Ovary (tissue), 3 donors: Measurements from ENCODE around the gene SGK1.
"Not testable (repeated sequence)": the region's sequence is repeated elsewhere in the genome, so short reads cannot be mapped to it uniquely, and the experiment has no call there.

Source experiments
- POLR2A ChIP-seq: fragments of 450-650 bp; IDR thresholded peaks from one replicate; pipeline ENCODE4 v1.6.1; 2017; ENCODE audit warnings: antibody characterized with exemption, mild to moderate bottlenecking, moderate library complexity
- TF ChIP-seq, protein P1 (sequence below), 3 donors: fragments of 450-650 bp in 2 of 3; fragments of 200-600 bp in 1 of 3; IDR thresholded peaks; one replicate each; pipeline versions ENCODE4 v1.5.1 to v1.8.0; 2016 to 2022; ENCODE audit warnings: antibody characterized with exemption in 3 of 3, mild to moderate bottlenecking in 1 of 3
- donor health status: DM: no; HTN: no; CAD: no.

DNA sequence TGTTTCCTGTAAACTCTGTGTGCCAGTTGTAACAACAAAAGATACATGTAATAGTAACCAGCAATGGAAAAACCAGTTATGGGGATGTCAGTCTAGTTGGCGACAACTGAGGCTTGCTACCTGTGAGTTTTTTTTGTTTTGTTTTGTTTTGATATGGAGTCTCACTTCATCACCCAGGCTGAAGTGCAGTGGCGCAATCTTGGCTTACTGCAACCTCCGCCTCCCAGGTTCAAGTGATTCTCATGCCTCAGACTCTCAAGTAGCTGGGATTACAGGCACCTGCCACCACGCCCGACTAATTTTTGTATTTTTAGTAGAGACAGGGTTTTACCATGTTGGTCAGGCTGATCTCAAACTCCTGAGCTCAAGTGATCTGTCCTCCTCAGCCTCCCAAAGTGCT, 136.2 kb downstream of the SGK1 start:
- TF ChIP-seq, protein P1, sequence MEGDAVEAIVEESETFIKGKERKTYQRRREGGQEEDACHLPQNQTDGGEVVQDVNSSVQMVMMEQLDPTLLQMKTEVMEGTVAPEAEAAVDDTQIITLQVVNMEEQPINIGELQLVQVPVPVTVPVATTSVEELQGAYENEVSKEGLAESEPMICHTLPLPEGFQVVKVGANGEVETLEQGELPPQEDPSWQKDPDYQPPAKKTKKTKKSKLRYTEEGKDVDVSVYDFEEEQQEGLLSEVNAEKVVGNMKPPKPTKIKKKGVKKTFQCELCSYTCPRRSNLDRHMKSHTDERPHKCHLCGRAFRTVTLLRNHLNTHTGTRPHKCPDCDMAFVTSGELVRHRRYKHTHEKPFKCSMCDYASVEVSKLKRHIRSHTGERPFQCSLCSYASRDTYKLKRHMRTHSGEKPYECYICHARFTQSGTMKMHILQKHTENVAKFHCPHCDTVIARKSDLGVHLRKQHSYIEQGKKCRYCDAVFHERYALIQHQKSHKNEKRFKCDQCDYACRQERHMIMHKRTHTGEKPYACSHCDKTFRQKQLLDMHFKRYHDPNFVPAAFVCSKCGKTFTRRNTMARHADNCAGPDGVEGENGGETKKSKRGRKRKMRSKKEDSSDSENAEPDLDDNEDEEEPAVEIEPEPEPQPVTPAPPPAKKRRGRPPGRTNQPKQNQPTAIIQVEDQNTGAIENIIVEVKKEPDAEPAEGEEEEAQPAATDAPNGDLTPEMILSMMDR (IDR thresholded peaks at IDR 0.05): not testable (repeated sequence)
- TF ChIP-seq POLR2A: not testable (repeated sequence)
